HG02884 (cell line): ENCODE data around the gene CLTRN.

Source experiments
- ATAC-seq: cut with Tn5 transposase; IDR thresholded peaks from one replicate; pipeline ENCODE4 v1.9.1; 2021; ENCODE audit warnings: mild to moderate bottlenecking, moderate library complexity; ENCODE audit not compliant: unreplicated experiment

The CLTRN gene

GRCh38 chrX:15579778-15580747 is 84.5 kb downstream of the CLTRN start:
- ATAC-seq, result no peak
